ENCODE measurements around the gene MYO1C. TPM values are rescaled to one million over a fixed set of nuclear protein-coding genes. Genes with fewer than 3 reads are reported as not detected.

MYO1C gene
- total RNA-seq, 1 experiment from 2014 or later: 171 TPM

DNA sequence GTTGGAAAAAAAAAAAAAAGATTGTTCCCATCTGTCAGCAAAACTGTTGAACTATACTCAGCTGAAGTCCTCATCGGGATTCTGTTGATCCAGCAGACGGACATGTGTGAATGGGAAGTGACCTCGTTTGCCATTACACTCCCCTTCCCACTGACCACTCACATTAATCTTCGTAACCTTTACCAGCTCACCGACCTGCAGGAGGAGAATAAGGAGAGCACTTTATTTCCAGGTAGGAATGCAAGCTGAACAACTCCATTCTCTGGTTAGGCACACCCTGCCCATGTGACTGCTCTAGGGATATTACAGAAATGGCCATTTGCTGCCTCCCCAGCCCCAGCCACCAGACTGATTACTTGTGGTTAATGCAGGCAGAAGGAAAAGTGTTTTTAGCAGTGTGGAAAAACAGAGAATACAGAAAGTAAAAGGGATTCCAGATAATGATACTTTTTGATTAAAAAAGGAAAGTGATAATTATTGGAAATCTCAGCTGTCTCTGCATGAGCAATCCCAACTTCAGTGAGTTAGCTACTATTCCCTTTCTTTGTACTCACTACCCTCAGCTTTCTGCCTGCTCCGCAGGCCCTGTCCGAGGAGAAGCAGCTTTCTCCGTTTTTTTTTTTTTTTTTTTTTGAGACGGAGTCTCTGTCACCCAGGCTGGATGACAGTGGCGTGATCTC is 68.9 kb downstream of the MYO1C start:
- no TSS peak for BruUV-seq (replicated peaks)
- Mint-ChIP-seq H3K4me3 (ENCODE audit: unreplicated experiment) (no peak overlapping the region), H3K36me3 (ENCODE audit: insufficient read depth, unreplicated experiment) (peaks cover 88% of the 10 kb centered on the region), H3K27ac (ENCODE audit: unreplicated experiment) (no peak overlapping the region), H3K9me3 (ENCODE audit: unreplicated experiment) (no peaks in the 10 kb centered on the region), H3K4me1 (ENCODE audit: low read depth, unreplicated experiment) (peaks cover 6% of the 10 kb centered on the region), H3K27me3 (ENCODE audit: insufficient read depth, unreplicated experiment) (no peaks in the 10 kb centered on the region)
- Histone ChIP-seq H3K4me1 (no peaks in the 10 kb centered on the region), H3K9me3 (no peaks in the 10 kb centered on the region), H3K36me3 (ENCODE audit: control insufficient read depth, insufficient read depth, low read length) (peaks cover 6% of the 10 kb centered on the region), H3K27me3 (replicated peaks; ENCODE audit: control insufficient read depth, insufficient read depth, low read length) (no peaks in the 10 kb centered on the region), H3K4me3 (ENCODE audit: low read depth, low read length) (no peak overlapping the region)
- intact Hi-C loops (cut with micrococcal nuclease; ENCODE audit: unreplicated experiment): no loop called here
- ChIA-PET POLR2A (no interaction called here), CTCF (interaction anchor here (0.6 to 1.2 kb wide), 2 partner anchors 58 to 1514 kb away, joined by 3 to 6 read pairs; no protein-coding TSS in a partner anchor)
- TF ChIP-seq, protein P1, sequence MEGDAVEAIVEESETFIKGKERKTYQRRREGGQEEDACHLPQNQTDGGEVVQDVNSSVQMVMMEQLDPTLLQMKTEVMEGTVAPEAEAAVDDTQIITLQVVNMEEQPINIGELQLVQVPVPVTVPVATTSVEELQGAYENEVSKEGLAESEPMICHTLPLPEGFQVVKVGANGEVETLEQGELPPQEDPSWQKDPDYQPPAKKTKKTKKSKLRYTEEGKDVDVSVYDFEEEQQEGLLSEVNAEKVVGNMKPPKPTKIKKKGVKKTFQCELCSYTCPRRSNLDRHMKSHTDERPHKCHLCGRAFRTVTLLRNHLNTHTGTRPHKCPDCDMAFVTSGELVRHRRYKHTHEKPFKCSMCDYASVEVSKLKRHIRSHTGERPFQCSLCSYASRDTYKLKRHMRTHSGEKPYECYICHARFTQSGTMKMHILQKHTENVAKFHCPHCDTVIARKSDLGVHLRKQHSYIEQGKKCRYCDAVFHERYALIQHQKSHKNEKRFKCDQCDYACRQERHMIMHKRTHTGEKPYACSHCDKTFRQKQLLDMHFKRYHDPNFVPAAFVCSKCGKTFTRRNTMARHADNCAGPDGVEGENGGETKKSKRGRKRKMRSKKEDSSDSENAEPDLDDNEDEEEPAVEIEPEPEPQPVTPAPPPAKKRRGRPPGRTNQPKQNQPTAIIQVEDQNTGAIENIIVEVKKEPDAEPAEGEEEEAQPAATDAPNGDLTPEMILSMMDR (IDR thresholded peaks at IDR 0.05; ENCODE audit: insufficient read depth in 1 of 2, low read depth in 1 of 2, low read length in 1 of 2, severe bottlenecking in 1 of 2, unreplicated experiment in 1 of 2): no peak
- no peak for DNase-seq

DNA sequence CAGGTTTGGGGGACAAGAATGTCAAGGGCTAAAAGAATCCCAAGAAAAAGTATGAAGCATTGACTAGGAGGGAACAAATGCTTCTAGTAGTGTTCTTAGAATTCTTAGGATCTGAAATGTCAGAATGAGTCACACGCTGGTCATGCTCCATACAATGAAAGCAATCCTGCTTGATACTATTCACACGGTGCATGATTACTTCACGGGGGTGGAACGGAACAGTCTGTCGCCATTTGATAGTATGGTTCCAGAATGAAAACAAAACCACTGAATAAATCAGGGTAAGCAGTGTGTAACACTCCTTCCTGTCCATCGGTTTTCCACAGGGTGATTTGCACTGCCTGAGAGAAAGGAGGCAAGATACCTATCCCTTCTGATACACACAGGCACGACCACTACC is 69.6 kb downstream of the MYO1C start:
- intact Hi-C loops (cut with micrococcal nuclease; ENCODE audit: unreplicated experiment): no loop called here
- H3K27me3 ChIP-seq (replicated peaks; ENCODE audit: control insufficient read depth, insufficient read depth, low read length): no peaks in the 10 kb centered on the region
- BruUV-seq (replicated peaks): no TSS peak
- peaks cover 6% of the 10 kb centered on the region for H3K36me3 ChIP-seq (ENCODE audit: control insufficient read depth, insufficient read depth, low read length)
- Mint-ChIP-seq H3K9me3 (ENCODE audit: unreplicated experiment) (no peaks in the 10 kb centered on the region), H3K36me3 (ENCODE audit: insufficient read depth, unreplicated experiment) (peaks cover 88% of the 10 kb centered on the region), H3K27ac (ENCODE audit: unreplicated experiment) (no peak overlapping the region), H3K4me3 (ENCODE audit: unreplicated experiment) (no peak overlapping the region), H3K4me1 (ENCODE audit: low read depth, unreplicated experiment) (peaks cover 6% of the 10 kb centered on the region), H3K27me3 (ENCODE audit: insufficient read depth, unreplicated experiment) (no peaks in the 10 kb centered on the region)
- TF ChIP-seq, protein P1 (IDR thresholded peaks at IDR 0.05; ENCODE audit: insufficient read depth in 1 of 2, low read depth in 1 of 2, low read length in 1 of 2, severe bottlenecking in 1 of 2, unreplicated experiment in 1 of 2): no peak
- H3K9me3 ChIP-seq: no peaks in the 10 kb centered on the region
- no peak for DNase-seq
- CTCF ChIA-PET: no interaction called here
- no peaks in the 10 kb centered on the region for H3K4me1 ChIP-seq
- POLR2A ChIA-PET: no interaction called here
- H3K4me3 ChIP-seq (ENCODE audit: low read depth, low read length): no peak overlapping the region

DNA sequence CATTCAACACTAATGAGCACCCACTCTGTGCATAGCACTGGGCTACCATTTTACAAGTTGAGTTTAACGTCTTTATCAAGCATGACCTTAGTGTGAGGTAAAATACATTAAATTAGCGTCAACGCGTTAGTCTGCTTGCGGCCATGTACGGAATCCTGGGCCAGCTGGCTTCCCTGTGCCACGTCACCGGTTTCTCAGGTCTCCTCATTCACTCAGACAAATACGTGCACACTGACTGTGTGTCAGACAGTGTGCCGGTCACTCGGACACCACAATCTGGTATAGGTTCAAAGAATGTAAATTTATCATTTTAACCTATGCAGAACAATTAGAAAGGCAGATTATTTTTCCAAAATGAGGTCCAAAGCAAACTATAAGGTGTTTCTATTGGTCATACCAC is 71.0 kb downstream of the MYO1C start:
- H3K27ac Mint-ChIP-seq (ENCODE audit: unreplicated experiment): no peak overlapping the region
- H3K4me3 Mint-ChIP-seq (ENCODE audit: unreplicated experiment): no peak overlapping the region
- DNase-seq: no peak
- Histone ChIP-seq H3K27me3 (replicated peaks; ENCODE audit: control insufficient read depth, insufficient read depth, low read length) (no peaks in the 10 kb centered on the region), H3K36me3 (ENCODE audit: control insufficient read depth, insufficient read depth, low read length) (peaks cover 6% of the 10 kb centered on the region), H3K4me1 (no peaks in the 10 kb centered on the region), H3K4me3 (ENCODE audit: low read depth, low read length) (no peak overlapping the region), H3K9me3 (no peaks in the 10 kb centered on the region)
- POLR2A ChIA-PET: no interaction called here
- CTCF ChIA-PET: no interaction called here
- no peaks in the 10 kb centered on the region for H3K9me3 Mint-ChIP-seq (ENCODE audit: unreplicated experiment)
- no TSS peak for BruUV-seq (replicated peaks)
- peaks cover 86% of the 10 kb centered on the region for H3K36me3 Mint-ChIP-seq (ENCODE audit: insufficient read depth, unreplicated experiment)
- intact Hi-C loops (cut with micrococcal nuclease; ENCODE audit: unreplicated experiment): no loop called here
- H3K4me1 Mint-ChIP-seq (ENCODE audit: low read depth, unreplicated experiment): peaks cover 6% of the 10 kb centered on the region
- TF ChIP-seq, protein P1 (IDR thresholded peaks at IDR 0.05; ENCODE audit: insufficient read depth in 1 of 2, low read depth in 1 of 2, low read length in 1 of 2, severe bottlenecking in 1 of 2, unreplicated experiment in 1 of 2): no peak
- no peaks in the 10 kb centered on the region for H3K27me3 Mint-ChIP-seq (ENCODE audit: insufficient read depth, unreplicated experiment)
